ENCODE measurements around the gene TRMT44.

Gene TRMT44, protein sequence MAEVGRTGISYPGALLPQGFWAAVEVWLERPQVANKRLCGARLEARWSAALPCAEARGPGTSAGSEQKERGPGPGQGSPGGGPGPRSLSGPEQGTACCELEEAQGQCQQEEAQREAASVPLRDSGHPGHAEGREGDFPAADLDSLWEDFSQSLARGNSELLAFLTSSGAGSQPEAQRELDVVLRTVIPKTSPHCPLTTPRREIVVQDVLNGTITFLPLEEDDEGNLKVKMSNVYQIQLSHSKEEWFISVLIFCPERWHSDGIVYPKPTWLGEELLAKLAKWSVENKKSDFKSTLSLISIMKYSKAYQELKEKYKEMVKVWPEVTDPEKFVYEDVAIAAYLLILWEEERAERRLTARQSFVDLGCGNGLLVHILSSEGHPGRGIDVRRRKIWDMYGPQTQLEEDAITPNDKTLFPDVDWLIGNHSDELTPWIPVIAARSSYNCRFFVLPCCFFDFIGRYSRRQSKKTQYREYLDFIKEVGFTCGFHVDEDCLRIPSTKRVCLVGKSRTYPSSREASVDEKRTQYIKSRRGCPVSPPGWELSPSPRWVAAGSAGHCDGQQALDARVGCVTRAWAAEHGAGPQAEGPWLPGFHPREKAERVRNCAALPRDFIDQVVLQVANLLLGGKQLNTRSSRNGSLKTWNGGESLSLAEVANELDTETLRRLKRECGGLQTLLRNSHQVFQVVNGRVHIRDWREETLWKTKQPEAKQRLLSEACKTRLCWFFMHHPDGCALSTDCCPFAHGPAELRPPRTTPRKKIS

DNA sequence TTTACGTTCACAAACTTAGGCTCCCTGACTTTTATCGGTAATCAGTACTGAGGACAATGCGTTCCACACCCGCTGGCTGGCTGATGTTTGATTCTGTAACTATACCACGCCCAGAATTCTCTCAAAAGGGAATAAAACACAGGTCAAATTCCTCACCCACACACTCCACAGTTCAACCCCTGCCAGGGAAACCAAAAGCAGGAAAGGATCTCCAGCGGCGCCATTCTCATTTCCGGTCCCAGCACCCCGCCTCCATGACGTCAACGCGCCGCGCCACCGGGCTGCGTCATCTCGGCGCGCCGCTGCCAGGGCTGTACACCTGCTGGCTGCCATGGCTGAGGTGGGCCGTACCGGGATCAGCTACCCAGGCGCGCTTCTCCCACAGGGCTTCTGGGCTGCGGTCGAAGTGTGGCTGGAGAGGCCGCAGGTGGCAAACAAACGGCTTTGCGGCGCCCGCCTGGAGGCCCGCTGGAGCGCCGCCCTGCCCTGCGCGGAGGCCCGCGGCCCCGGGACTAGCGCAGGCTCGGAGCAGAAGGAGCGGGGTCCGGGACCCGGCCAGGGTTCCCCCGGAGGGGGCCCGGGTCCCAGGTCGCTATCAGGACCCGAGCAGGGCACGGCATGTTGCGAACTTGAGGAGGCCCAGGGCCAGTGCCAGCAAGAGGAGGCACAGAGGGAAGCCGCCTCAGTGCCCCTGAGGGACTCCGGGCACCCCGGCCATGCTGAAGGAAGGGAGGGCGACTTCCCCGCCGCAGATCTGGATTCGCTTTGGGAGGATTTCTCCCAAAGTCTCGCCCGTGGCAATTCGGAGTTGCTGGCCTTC lies at the start of gene TRMT44, which contains the start of gene ACOX3:
Gene TRMT44 (plus strand): TSS at position 286 of the 820 bp plus-strand sequence. CDS start 46 bp downstream, at position 332.
Gene ACOX3 (minus strand): TSS at position 232 of the 820 bp plus-strand sequence. CDS start 24,202 bp downstream, outside the sequence.
- peak; percentile 95 for DNase-seq (ENCODE audit: low read depth)
- TF ChIP-seq, protein P1, sequence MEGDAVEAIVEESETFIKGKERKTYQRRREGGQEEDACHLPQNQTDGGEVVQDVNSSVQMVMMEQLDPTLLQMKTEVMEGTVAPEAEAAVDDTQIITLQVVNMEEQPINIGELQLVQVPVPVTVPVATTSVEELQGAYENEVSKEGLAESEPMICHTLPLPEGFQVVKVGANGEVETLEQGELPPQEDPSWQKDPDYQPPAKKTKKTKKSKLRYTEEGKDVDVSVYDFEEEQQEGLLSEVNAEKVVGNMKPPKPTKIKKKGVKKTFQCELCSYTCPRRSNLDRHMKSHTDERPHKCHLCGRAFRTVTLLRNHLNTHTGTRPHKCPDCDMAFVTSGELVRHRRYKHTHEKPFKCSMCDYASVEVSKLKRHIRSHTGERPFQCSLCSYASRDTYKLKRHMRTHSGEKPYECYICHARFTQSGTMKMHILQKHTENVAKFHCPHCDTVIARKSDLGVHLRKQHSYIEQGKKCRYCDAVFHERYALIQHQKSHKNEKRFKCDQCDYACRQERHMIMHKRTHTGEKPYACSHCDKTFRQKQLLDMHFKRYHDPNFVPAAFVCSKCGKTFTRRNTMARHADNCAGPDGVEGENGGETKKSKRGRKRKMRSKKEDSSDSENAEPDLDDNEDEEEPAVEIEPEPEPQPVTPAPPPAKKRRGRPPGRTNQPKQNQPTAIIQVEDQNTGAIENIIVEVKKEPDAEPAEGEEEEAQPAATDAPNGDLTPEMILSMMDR (conservative IDR thresholded peaks at IDR 0.05; ENCODE audit: low read depth, low read length): no peak
- peak within 1 kb of the TSS; percentile 87 for H3K4me3 ChIP-seq (ENCODE audit: low read depth, low read length)

DNA sequence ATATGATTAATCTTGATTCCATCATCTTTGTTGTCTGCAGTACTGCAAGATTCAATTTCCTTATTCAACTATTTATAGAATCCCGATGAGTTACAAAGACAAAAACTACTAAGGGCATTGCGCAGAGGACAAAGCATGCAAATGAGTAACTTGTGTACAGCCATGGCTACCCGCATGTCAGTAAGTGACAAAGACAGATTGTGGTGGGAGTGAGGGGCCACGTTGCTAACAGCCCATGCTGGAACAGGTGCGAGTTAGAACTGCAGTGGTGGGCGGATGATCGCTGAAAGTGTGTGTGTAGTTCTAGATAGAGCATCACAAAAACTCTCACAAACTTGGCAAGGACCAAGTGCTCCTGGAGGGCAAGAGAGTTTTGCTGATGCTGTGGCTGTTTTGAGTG lies 49.5 kb upstream of the TRMT44 start:
- DNase-seq (ENCODE audit: low read depth): no peak
- TF ChIP-seq, protein P1 (conservative IDR thresholded peaks at IDR 0.05; ENCODE audit: low read depth, low read length): no peak

DNA sequence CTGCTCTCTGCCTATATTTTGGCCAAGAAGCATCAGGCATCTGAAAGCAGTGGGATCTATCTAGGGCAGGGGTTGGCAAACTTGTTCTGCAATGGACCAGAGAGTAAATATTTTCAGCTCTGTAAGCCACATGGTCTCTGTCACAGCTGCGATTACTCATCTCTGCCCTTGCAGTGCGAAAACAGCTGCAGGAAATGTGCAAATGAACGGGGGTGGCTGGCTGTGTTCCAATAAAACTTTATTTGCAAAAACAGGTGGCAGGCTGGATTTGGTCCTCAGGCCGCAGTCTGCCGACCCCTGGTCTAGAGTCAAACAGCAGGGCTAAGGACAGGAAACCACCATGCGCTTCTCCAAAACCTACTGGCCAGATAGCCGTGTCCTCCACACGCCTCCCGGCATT lies 48.6 kb upstream of the TRMT44 start:
- TF ChIP-seq, protein P1 (conservative IDR thresholded peaks at IDR 0.05; ENCODE audit: low read depth, low read length): no peak
- DNase-seq (ENCODE audit: low read depth): peak; percentile 97
- H3K4me3 ChIP-seq (ENCODE audit: low read depth, low read length): no peak overlapping the region

More for the DNA sequence above, 49.5 kb upstream of the TRMT44 start:
- H3K4me3 ChIP-seq (ENCODE audit: low read depth, low read length): no peak overlapping the region

DNA sequence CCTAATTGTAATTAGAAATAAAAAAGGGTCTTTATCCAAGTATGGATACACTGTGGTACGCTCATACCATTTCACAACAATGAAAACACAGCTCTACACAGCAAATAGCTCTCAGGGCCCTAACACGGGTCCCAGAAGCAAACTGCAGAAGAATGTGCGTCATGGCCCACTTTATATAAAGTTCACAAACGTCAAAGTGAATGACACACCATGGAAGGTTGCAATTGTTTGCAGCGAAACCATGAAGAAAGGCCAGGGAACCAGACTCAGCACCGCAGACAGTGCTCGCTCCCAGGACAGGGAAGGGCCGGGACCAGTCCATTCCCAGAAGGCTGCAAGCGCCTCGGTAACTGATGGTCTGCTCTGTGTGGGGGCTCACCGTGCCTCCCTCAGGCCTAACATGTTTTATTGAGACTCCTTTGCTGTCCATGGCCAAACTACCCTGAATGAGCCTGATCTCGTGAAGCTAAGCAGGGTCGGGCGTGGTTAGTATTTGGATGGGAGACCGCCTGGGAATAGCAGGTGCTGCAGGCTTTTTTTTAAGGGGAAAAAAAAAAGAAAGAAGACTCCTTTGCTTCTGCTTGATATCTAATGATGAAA lies 47.9 kb upstream of the TRMT44 start:
- no peak overlapping the region for H3K4me3 ChIP-seq (ENCODE audit: low read depth, low read length)
- peak; percentile 54 for DNase-seq (ENCODE audit: low read depth)
- TF ChIP-seq, protein P1 (conservative IDR thresholded peaks at IDR 0.05; ENCODE audit: low read depth, low read length): no peak

DNA sequence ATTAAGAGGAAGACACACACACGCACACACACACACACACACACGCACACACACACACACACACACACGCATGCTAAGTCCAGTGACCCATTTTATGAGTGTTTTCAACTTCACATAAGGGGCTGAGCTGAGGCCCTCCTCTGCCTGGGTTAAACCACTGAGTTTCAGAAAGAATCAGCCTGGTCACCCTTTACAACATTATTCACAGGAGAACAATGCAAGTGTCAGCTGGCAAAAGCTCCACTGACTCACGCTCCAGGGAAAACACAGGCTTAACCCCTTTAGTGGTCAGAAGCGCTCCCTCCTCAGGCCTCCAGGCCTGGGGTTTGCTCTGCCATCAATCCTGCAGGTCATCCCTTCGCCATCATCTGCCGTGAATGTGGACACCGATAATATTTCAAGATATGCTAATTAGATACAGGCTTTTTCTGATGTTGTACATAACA lies 47.0 kb upstream of the TRMT44 start:
- TF ChIP-seq, protein P1 (conservative IDR thresholded peaks at IDR 0.05; ENCODE audit: low read depth, low read length): peak; percentile 52
- DNase-seq (ENCODE audit: low read depth): peak; percentile 96
- H3K4me3 ChIP-seq (ENCODE audit: low read depth, low read length): no peak overlapping the region

DNA sequence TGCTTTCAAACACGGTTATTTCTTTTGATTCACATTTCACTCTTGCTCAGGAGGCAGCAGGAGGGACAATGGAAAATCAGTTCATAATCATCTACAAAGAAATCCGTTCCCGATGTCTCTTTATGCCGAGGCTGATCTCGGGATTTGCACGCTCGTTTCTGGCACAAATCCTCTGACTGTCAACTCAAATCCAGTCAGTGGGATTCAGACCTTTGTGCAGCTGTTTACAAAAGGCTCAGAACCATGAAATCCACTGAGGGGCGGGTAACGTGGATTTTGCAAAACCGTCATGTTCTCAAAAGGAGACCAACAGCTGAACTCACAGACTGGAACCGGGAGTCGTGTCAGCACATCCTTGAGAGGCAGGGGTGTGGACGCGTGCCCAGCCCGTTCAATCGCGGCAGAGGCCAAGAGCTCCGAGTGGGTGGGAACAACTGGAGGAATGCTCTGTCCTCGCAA lies 46.5 kb upstream of the TRMT44 start:
- TF ChIP-seq, protein P1 (conservative IDR thresholded peaks at IDR 0.05; ENCODE audit: low read depth, low read length): no peak
- no peak overlapping the region for H3K4me3 ChIP-seq (ENCODE audit: low read depth, low read length)
- DNase-seq (ENCODE audit: low read depth): peak; percentile 79
